ENCODE data around the gene NAGPA. TPM values are rescaled to one million over a fixed set of nuclear protein-coding genes. Genes with fewer than 3 reads are reported as not detected.
"Not testable (repeated sequence)": the region's sequence is repeated elsewhere in the genome, so short reads cannot be mapped to it uniquely, and the experiment has no call there.

NAGPA gene
- total RNA-seq = 6.6 TPM
- long read RNA-seq, transcript NAGPA-201 (10 exons, 2,202 nt) = major isoform, 14 of 25 reads
- long read RNA-seq, partial matches to known transcripts = 4 of 25 reads
- long read RNA-seq, other reads (novel, unspliced or antisense) = 7 of 25 reads

- Histone ChIP-seq H3K36me3 (peaks cover 15% of the 10 kb centered on the region), H3K4me1 (peaks cover 34% of the 10 kb centered on the region), H3K27ac (replicated peaks) (peak within 1 kb of the TSS; percentile 80), H3K27me3 (ENCODE audit: low read depth) (no peaks in the 10 kb centered on the region), H3K9me3 (replicated peaks) (no peaks in the 10 kb centered on the region), H3K4me3 (peak within 1 kb of the TSS; percentile 99)
- intact Hi-C loops (cut with micrococcal nuclease) = no loop called here
- no peak for TF ChIP-seq CTCF (IDR thresholded peaks at IDR 0.05; ENCODE audit: borderline replicate concordance)
- peak; percentile 91 for DNase-seq
Measured at GRCh38 chr16:5033256-5034166, at the start of gene NAGPA. Gene NAGPA (minus strand): TSS chr16:5033935. CDS start chr16:5033914, 21 bp downstream.

DNA sequence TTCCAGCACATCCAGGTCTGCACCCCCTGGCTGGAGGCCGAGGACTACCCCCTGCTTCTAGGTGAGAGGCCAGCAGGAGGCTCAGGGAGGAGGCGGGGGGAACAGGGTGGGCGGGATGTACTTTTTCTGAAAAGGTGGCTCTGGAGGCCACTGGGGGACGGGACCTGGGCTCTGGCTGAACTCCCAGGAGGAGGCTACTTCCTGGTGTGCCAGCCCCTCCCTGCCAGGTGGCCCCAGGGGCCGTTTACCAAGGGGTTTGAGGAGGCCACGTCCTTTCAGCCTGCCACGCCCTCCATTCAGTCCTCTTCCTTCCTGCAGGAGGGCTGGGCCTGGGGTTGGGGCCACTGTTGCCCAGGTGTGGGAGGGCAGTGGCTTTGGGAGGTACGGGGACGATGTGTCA is 47.3 kb upstream of the NAGPA start:
- H3K27ac ChIP-seq (replicated peaks); H3K4me3 ChIP-seq; H3K27me3 ChIP-seq (ENCODE audit: low read depth); H3K4me1 ChIP-seq; DNase-seq; intact Hi-C loops (cut with micrococcal nuclease); H3K9me3 ChIP-seq (replicated peaks): not testable (repeated sequence)
- H3K36me3 ChIP-seq = peaks cover 74% of the 10 kb centered on the region

GRCh38 chr16:5080461-5080860 is 46.7 kb upstream of the NAGPA start:
- not testable (repeated sequence) for DNase-seq

DNA sequence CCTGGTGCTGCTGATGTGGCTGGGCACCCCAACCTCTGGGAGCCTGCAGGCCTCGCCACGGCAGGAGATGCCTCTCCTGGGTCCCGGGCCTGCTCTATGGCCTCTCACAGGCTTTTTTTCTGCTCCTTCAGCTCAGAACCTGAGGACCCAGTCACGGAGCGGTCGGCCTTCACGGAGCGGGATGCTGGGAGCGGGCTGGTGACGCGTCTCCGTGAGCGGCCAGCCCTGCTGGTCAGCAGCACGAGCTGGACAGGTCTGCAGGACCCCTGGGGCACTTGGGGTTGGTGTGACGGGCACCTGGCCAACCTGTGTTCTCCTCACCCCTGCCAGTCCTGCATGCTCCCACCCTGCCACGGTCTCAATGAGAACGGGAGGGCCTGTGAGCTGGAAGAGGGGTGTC is 44.9 kb upstream of the NAGPA start:
- peaks cover 71% of the 10 kb centered on the region for H3K36me3 ChIP-seq

More at GRCh38 chr16:5080461-5080860, 46.7 kb upstream of the NAGPA start:
- H3K4me3 ChIP-seq; H3K27me3 ChIP-seq (ENCODE audit: low read depth); H3K27ac ChIP-seq (replicated peaks); H3K4me1 ChIP-seq; intact Hi-C loops (cut with micrococcal nuclease); H3K9me3 ChIP-seq (replicated peaks): not testable (repeated sequence)
- H3K36me3 ChIP-seq = peaks cover 76% of the 10 kb centered on the region

DNA sequence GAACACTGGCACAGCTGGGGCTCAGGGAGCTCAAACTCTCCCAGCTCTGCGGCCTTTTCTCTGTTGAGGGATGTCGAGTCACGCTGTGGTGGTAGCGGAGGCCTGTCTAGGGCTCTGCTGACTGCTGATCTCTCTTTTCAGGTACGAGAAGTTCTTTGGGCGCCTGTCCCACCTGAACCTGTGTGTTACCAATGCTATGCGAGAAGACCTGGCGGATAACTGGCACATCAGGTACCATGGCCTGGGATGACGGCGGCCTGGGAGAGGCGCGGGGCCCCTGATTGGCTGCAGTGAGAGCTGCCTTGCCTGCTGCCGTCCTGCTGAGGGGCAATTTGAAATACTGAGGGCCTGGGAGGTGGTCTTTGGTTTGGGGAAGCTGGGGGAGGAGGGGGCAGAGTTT is 43.6 kb upstream of the NAGPA start:
- intact Hi-C loops (cut with micrococcal nuclease) = no loop called here
- H3K4me1 ChIP-seq = peaks cover 8% of the 10 kb centered on the region
- no peak overlapping the region for H3K4me3 ChIP-seq
- no peaks in the 10 kb centered on the region for H3K9me3 ChIP-seq (replicated peaks)
- no peaks in the 10 kb centered on the region for H3K27me3 ChIP-seq (ENCODE audit: low read depth)
- TF ChIP-seq CTCF (IDR thresholded peaks at IDR 0.05; ENCODE audit: borderline replicate concordance) = no peak
- H3K27ac ChIP-seq (replicated peaks) = no peak overlapping the region
- H3K36me3 ChIP-seq = peaks cover 61% of the 10 kb centered on the region
- no peak for DNase-seq

More for the DNA sequence above, 44.9 kb upstream of the NAGPA start:
- DNase-seq = no peak
- intact Hi-C loops (cut with micrococcal nuclease) = no loop called here
- H3K27me3 ChIP-seq (ENCODE audit: low read depth) = no peaks in the 10 kb centered on the region
- TF ChIP-seq CTCF (IDR thresholded peaks at IDR 0.05; ENCODE audit: borderline replicate concordance) = no peak
- peaks cover 7% of the 10 kb centered on the region for H3K4me1 ChIP-seq
- H3K27ac ChIP-seq (replicated peaks) = no peak overlapping the region
- H3K9me3 ChIP-seq (replicated peaks) = no peaks in the 10 kb centered on the region
- no peak overlapping the region for H3K4me3 ChIP-seq

- Histone ChIP-seq H3K4me1 (peaks cover 22% of the 10 kb centered on the region), H3K27ac (replicated peaks) (no peak overlapping the region), H3K27me3 (ENCODE audit: low read depth) (no peaks in the 10 kb centered on the region), H3K4me3 (no peak overlapping the region), H3K36me3 (peaks cover 52% of the 10 kb centered on the region), H3K9me3 (replicated peaks) (no peaks in the 10 kb centered on the region)
- DNase-seq = no peak
- intact Hi-C loops (cut with micrococcal nuclease) = no loop called here
- TF ChIP-seq CTCF (IDR thresholded peaks at IDR 0.05; ENCODE audit: borderline replicate concordance) = no peak
Measured at GRCh38 chr16:5075637-5076036, 41.9 kb upstream of the NAGPA start.

DNA sequence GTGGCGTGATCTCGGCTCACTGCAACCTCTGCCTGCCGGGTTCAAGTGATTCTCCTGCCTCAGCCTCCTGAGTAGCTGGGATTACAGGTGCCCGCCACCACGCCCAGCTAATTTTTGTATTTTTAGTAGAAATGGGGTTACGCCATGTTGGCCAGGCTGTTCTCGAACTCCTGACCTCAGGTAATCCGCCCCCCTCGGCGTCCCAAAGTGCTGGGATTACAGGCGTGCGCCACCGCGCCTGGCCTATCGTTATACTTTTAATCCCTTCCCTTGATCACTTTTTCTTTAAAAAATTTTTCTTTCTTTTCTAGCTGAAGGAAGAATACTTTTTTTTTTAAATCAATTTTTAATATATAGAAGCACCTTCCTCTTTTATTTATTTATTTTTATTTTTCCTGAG is 40.0 kb upstream of the NAGPA start:
- H3K27me3 ChIP-seq (ENCODE audit: low read depth); H3K9me3 ChIP-seq (replicated peaks); DNase-seq; H3K4me3 ChIP-seq; intact Hi-C loops (cut with micrococcal nuclease); H3K27ac ChIP-seq (replicated peaks): not testable (repeated sequence)
- peaks cover 37% of the 10 kb centered on the region for H3K36me3 ChIP-seq
- H3K4me1 ChIP-seq = peaks cover 22% of the 10 kb centered on the region
